H4 (cell line): ENCODE data around the gene COA1. TPM values are rescaled to one million over a fixed set of nuclear protein-coding genes. Genes with fewer than 3 reads are reported as not detected.
"Not testable (repeated sequence)": the region's sequence is repeated elsewhere in the genome, so short reads cannot be mapped to it uniquely, and the experiment has no call there.

ENCODE experiments used
- DNase-seq: peaks from one replicate; pipeline ENCODE4 v3.0.0-alpha.2; 2015; ENCODE audit warnings: low spot score
- total RNA-seq: library from RNA; depleted of rRNA; stranded (reverse); fragments of >200 nt; shearing (Covaris generic); gene quantifications from 2 replicates; pipeline ENCODE4 v1.2.3, GENCODE V29; 2014

COA1 gene
- total RNA-seq, 1 experiment from 2014 or later = 154 TPM

DNA sequence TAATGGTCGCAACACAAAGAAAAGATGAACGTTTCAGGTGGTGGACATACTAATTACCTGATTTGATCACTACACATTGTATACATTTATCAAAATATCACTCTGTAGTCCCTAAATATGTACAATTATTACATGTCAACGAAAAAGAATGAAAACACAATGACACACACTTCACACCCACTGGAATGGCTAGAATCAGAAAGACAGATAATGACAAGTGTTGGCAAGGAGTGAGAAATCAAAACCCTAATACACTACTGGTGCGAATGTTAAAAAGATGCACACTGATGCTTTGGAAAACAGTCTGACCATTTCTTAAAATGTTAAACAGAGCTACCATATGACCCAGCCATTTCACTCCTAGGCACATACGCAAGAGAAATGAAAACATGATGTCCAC is 2.3 kb downstream of the COA1 start:
- no peak for DNase-seq

GRCh38 chr7:43726466-43726865 is 2.9 kb downstream of the COA1 start:
- no peak for DNase-seq

DNA sequence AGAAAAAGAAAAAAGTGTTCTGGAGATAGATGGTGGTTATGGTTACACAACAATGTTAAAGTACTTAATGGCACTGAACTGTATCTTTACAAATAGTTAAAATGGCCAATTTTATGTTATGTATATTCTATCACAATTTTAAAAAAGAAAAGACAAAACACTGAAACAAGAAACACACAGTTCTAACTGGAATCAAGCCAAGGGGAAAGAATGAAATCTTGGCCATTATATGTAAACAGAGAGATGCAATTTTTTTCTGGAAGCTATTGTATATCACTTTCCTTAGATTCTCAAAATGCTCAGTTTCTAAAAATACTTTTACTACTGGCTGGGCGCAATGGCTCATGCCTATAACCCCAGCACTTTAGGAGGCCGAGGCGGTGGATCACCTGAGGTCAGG is 4.1 kb downstream of the COA1 start:
- no peak for DNase-seq

- DNase-seq = no peak
Measured at GRCh38 chr7:43723007-43723341, 6.3 kb downstream of the COA1 start.

GRCh38 chr7:43721193-43721806 is 8.0 kb downstream of the COA1 start:
- DNase-seq = peak; percentile 53

GRCh38 chr7:43716598-43716997 is 12.7 kb downstream of the COA1 start:
- DNase-seq = no peak

DNA sequence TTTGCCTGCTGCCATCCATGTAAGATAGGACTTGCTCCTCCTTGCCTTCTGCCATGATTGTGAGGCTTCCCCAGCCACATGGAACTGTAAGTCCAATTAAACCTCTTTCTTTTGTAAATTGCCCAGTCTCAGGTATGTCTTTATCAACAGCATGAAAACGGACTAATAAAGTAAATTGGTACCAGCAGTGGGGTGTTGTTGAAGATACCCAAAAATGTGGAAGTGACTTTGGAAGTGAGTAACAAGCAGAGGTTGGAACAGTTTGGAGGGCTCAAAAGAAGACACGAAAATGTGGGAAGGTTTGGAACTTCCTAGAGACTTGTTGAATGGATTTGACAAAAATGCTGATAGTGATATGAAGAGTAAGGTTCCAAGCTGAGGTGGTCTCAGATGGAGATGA is 13.4 kb downstream of the COA1 start:
- not testable (repeated sequence) for DNase-seq

GRCh38 chr7:43711503-43711902 is 17.8 kb downstream of the COA1 start:
- no peak for DNase-seq

- not testable (repeated sequence) for DNase-seq
Measured at GRCh38 chr7:43708055-43708454, 21.3 kb downstream of the COA1 start.

DNA sequence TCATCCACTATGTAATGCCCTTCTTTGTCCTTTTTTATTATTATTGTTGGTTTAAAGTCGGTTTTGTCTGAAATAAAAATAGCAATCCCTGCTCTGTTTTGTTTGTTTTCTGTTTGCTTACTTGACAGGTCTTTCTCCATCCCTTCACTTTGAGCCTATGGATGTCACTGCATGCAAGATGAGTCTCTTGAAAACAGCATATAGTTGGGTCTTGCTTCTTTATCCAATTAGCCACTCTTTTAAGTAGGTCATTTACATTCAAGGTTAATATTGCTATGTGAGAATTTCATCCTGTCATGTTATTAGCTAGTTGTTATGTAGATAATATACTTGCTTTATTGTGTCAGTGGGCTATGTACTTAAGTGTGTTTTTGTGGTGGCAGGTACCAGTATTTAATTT is 25.8 kb downstream of the COA1 start:
- no peak for DNase-seq

- DNase-seq = no peak
Measured at GRCh38 chr7:43702974-43703373, 26.3 kb downstream of the COA1 start.

DNA sequence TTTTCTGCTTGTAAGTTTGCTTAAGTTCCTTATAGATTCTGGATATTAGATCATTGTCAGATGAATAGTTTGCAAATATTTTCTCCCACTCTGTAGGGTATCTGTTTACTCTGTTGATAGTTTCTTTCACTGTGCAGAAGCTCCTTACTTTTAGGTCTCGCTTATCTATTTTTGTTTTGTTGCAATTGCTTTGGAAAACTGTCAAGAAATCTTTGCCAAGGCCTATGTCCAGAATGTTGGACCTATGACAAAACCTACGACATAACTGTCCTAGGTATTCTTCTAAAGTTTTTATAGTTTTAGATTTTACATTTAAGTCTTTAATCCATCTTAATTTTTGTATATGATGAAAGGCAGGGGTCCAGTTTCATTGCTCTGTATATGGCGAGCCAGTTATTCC is 27.4 kb downstream of the COA1 start:
- DNase-seq = no peak

- DNase-seq = no peak
Measured at GRCh38 chr7:43701500-43701854, 27.8 kb downstream of the COA1 start.

GRCh38 chr7:43700646-43701499 is 28.4 kb downstream of the COA1 start:
- no peak for DNase-seq

DNA sequence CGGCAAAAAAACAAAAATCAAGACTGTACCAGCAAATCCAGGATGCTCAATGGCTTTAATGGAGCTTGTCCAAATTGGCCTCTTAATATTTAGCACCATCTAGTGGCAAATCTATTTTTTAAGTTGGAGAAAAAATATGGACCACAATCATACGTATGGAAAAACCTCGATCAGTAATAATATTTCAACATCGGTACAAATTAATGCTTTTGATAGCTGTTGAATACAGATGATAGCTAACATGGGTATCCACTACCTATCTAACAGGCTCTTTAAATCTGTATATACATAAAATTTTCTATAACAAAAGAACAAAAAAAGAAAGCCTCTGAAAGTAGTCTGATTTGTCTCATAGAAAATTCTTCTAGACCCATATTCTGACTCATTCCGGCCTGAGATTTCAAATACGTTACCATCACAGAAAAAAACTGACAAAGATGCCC is 29.2 kb downstream of the COA1 start:
- peak; percentile 74 for DNase-seq

GRCh38 chr7:43698460-43699255 is 30.7 kb downstream of the COA1 start:
- no peak for DNase-seq

GRCh38 chr7:43697690-43698089 is 31.6 kb downstream of the COA1 start:
- no peak for DNase-seq

- DNase-seq = no peak
Measured at GRCh38 chr7:43695365-43695764, 34.0 kb downstream of the COA1 start.

DNA sequence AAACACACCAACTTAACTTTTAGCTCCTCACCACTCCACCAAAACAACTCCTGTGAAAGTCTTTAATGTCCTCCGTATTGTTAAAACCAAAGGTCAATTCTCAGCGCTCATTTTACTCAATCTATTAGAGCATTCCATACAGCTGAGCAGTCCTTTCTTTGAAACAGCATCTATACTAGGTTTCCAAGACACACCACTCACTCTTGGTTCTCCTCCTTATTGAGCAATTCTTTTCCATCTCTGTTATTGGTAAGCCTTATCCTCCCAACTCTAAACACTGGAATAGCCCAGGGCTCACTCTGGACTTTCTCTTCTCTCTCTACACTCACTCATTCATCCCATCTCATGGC is 34.9 kb downstream of the COA1 start:
- DNase-seq = no peak

DNA sequence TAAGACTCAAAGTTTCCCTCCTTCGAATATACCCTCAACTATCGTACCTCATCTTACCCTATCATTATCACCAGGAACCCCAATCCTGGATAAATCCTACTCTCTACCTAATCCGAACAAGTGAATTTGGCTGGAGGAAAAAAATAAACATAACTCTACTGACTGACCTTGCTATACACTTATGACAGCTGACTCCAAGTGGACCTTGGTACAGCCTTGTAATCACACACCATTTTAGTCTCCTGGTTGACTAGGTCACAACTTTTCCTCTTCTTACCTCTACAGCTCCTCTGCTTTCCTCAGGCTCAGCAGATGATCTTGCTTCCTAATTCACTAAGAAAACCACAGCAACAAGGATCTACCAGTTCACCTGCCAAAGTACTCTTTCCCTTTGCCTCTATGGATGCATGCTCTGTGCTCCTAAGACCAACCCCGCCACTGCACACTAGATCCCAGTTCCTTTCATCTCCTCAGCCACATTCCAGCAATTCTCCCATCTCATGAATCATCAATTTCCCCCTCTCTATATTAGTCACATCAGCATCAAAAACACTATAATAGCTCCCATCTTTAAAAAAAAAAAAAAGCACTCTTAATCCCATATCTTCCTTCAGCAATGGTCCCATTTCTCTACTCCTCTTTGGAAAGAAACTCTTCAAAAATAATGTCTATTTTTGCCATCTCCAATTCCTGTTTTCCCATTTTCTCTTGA is 35.5 kb downstream of the COA1 start:
- no peak for DNase-seq

GRCh38 chr7:43692582-43693373 is 36.5 kb downstream of the COA1 start:
- no peak for DNase-seq
